H9 (cell line): Measurements from ENCODE around the gene YIPF4. TPM values are rescaled to one million over a fixed set of nuclear protein-coding genes. Genes with fewer than 3 reads are reported as not detected.
"Not testable (repeated sequence)": the region's sequence is repeated elsewhere in the genome, so short reads cannot be mapped to it uniquely, and the experiment has no call there.

ENCODE experiments used
- DNase-seq: peaks from one replicate; pipeline ENCODE4 v3.0.0-alpha.2; 2017
- H2AFZ ChIP-seq: one replicate; pipeline ENCODE4 v1.6.1; 2013; ENCODE audit warnings: mild to moderate bottlenecking, low read length, control low read depth, moderate library complexity
- H2AK5ac ChIP-seq: 2 replicates; pipeline ENCODE4 v1.6.1; 2013; ENCODE audit warnings: low read length, control low read depth, mixed read lengths; ENCODE audit not compliant: insufficient read length
- H2BK120ac ChIP-seq: one replicate; pipeline ENCODE4 v1.6.1; 2013; ENCODE audit warnings: low read depth, mild to moderate bottlenecking, low read length, control low read depth, inconsistent platforms; ENCODE audit not compliant: poor library complexity, severe bottlenecking
- H2BK12ac ChIP-seq: 2 replicates; pipeline ENCODE4 v1.6.1; 2013; ENCODE audit warnings: low read length, control low read depth, mixed read lengths, low read depth; ENCODE audit not compliant: insufficient read length
- H2BK15ac ChIP-seq: 2 replicates; pipeline ENCODE4 v1.6.1; 2013; ENCODE audit warnings: low read depth, low read length, control low read depth
- H2BK20ac ChIP-seq: one replicate; pipeline ENCODE4 v1.6.1; 2013; ENCODE audit warnings: low read depth, mild to moderate bottlenecking, low read length, control low read depth, inconsistent platforms; ENCODE audit not compliant: poor library complexity, severe bottlenecking
- H2BK5ac ChIP-seq: 2 replicates; pipeline ENCODE4 v1.6.1; 2013; ENCODE audit warnings: low read length, control low read depth, mixed read lengths; ENCODE audit not compliant: insufficient read length
- H3K14ac ChIP-seq: 2 replicates; pipeline ENCODE4 v1.6.1; 2013; ENCODE audit warnings: low read length, control low read depth; ENCODE audit not compliant: insufficient read depth
- H3K18ac ChIP-seq: 2 replicates; pipeline ENCODE4 v1.6.1; 2013; ENCODE audit warnings: low read depth, mild to moderate bottlenecking, mixed read lengths, low read length, control low read depth; ENCODE audit not compliant: insufficient read length
- H3K23ac ChIP-seq: 2 replicates; pipeline ENCODE4 v1.6.1; 2013; ENCODE audit warnings: low read length, control low read depth, mixed read lengths, low read depth; ENCODE audit not compliant: insufficient read length
- H3K23me2 ChIP-seq: 2 replicates; pipeline ENCODE4 v1.6.1; 2013; ENCODE audit warnings: low read depth, mild to moderate bottlenecking, mixed read lengths, low read length, control low read depth; ENCODE audit not compliant: insufficient read length, poor library complexity, severe bottlenecking
- H3K27ac ChIP-seq: 2 replicates; pipeline ENCODE4 v1.5.1; 2013; ENCODE audit warnings: low read length, control low read depth, mixed read lengths, low read depth; ENCODE audit not compliant: insufficient read length
- H3K27me3 ChIP-seq: 2 replicates; pipeline ENCODE4 v1.6.1; 2013; ENCODE audit warnings: low read length, control low read depth, inconsistent platforms; ENCODE audit not compliant: insufficient read depth
- H3K4ac ChIP-seq: 2 replicates; pipeline ENCODE4 v1.6.1; 2013; ENCODE audit warnings: low read depth, mild to moderate bottlenecking, control low read depth, inconsistent platforms, low read length, moderate library complexity
- H3K4me1 ChIP-seq: 2 replicates; pipeline ENCODE4 v1.6.1; 2013; ENCODE audit warnings: low read length, control low read depth, inconsistent platforms; ENCODE audit not compliant: insufficient read depth
- H3K4me2 ChIP-seq: 2 replicates; pipeline ENCODE4 v1.6.1; 2013; ENCODE audit warnings: low read length, control low read depth, mixed read lengths; ENCODE audit not compliant: insufficient read length, insufficient read depth
- H3K56ac ChIP-seq: 2 replicates; pipeline ENCODE4 v1.6.1; 2013; ENCODE audit warnings: low read depth, mild to moderate bottlenecking, mixed read lengths, low read length, control low read depth; ENCODE audit not compliant: insufficient read length
- H3K79me1 ChIP-seq: 2 replicates; pipeline ENCODE4 v1.6.1; 2013; ENCODE audit warnings: low read depth, mild to moderate bottlenecking, moderate library complexity, low read length, control low read depth, inconsistent platforms; ENCODE audit not compliant: insufficient read depth, poor library complexity, severe bottlenecking
- H3K79me2 ChIP-seq: 2 replicates; pipeline ENCODE4 v1.6.1; 2013; ENCODE audit warnings: low read length, control low read depth, inconsistent platforms; ENCODE audit not compliant: insufficient read depth
- H3K9ac ChIP-seq: 2 replicates; pipeline ENCODE4 v1.6.1; 2013; ENCODE audit warnings: low read length, control low read depth, mixed read lengths; ENCODE audit not compliant: insufficient read length; ENCODE audit errors: extremely low read depth
- H3K9me3 ChIP-seq: one replicate; pipeline ENCODE4 v1.6.1; 2013; ENCODE audit warnings: low read depth, low read length, inconsistent platforms; ENCODE audit not compliant: control insufficient read depth
- H3T11ph ChIP-seq: one replicate; pipeline ENCODE4 v1.6.1; 2013; ENCODE audit warnings: mild to moderate bottlenecking, low read length, control low read depth, inconsistent platforms
- H4K20me1 ChIP-seq: one replicate; pipeline ENCODE4 v1.6.1; 2013; ENCODE audit not compliant: control insufficient read depth, insufficient read length, insufficient read depth
- H4K5ac ChIP-seq: 2 replicates; pipeline ENCODE4 v1.6.1; 2013; ENCODE audit warnings: low read depth, mild to moderate bottlenecking, mixed read lengths, low read length, control low read depth; ENCODE audit not compliant: insufficient read length
- H4K8ac ChIP-seq: replicated peaks from 2 replicates; pipeline ENCODE4 v1.6.1; 2013; ENCODE audit warnings: low read length, control low read depth, mixed read lengths, low read depth; ENCODE audit not compliant: insufficient read length
- H4K91ac ChIP-seq: 2 replicates; pipeline ENCODE4 v1.6.1; 2013; ENCODE audit warnings: low read depth, mild to moderate bottlenecking, moderate library complexity, mixed read lengths, low read length, control low read depth; ENCODE audit not compliant: insufficient read length
- H3K27ac Mint-ChIP-seq, 3 experiments: 2 replicates in 2 of 3; 3 replicates in 1 of 3; pipeline ENCODE4 v1.8.0; 2020 to 2021; ENCODE audit warnings: mixed read lengths in 3 of 3, mild to moderate bottlenecking in 1 of 3, moderate library complexity in 1 of 3
- H3K27me3 Mint-ChIP-seq: 2 replicates; pipeline ENCODE4 v1.8.0; 2021; ENCODE audit warnings: low read depth, mild to moderate bottlenecking, moderate library complexity, mixed read lengths
- H3K36me3 Mint-ChIP-seq, 3 experiments: 2 replicates in 2 of 3; 3 replicates in 1 of 3; pipeline ENCODE4 v1.8.0; 2020 to 2021; ENCODE audit warnings: low read depth in 3 of 3, mixed read lengths in 3 of 3; ENCODE audit not compliant: insufficient read depth in 1 of 3
- H3K4me1 Mint-ChIP-seq, 2 experiments: 2 replicates each; pipeline ENCODE4 v1.8.0; 2020; ENCODE audit warnings: mixed read lengths in 2 of 2
- H3K4me3 Mint-ChIP-seq, 2 experiments: 2 replicates in 1 of 2; 3 replicates in 1 of 2; pipeline ENCODE4 v1.8.0; 2020 to 2021; ENCODE audit warnings: mild to moderate bottlenecking in 2 of 2, mixed read lengths in 2 of 2, moderate library complexity in 1 of 2
- H3K9me3 Mint-ChIP-seq, 2 experiments: 2 replicates in 1 of 2; 3 replicates in 1 of 2; pipeline ENCODE4 v1.8.0; 2020; ENCODE audit warnings: mild to moderate bottlenecking in 2 of 2, mixed read lengths in 2 of 2, moderate library complexity in 1 of 2
- WGBS: extraction: QIAGEN DNeasy Blood & Tissue Kit; methylation state at CpG from one replicate; pipeline ENCODE4 v1.1.7; 2013; ENCODE audit warnings: missing lambda C conversion rate, low lambda C conversion rate, mixed read lengths; ENCODE audit not compliant: insufficient read length; ENCODE audit errors: extremely low coverage; 5-methylcytosine and 5-hydroxymethylcytosine counted together
- total RNA-seq: library from RNA; stranded (reverse); gene quantifications from 2 replicates; pipeline ENCODE4 v1.2.1, GENCODE V29; 2021

Gene YIPF4
- total RNA-seq, 1 experiment from 2014 or later: 26.2 TPM

DNA sequence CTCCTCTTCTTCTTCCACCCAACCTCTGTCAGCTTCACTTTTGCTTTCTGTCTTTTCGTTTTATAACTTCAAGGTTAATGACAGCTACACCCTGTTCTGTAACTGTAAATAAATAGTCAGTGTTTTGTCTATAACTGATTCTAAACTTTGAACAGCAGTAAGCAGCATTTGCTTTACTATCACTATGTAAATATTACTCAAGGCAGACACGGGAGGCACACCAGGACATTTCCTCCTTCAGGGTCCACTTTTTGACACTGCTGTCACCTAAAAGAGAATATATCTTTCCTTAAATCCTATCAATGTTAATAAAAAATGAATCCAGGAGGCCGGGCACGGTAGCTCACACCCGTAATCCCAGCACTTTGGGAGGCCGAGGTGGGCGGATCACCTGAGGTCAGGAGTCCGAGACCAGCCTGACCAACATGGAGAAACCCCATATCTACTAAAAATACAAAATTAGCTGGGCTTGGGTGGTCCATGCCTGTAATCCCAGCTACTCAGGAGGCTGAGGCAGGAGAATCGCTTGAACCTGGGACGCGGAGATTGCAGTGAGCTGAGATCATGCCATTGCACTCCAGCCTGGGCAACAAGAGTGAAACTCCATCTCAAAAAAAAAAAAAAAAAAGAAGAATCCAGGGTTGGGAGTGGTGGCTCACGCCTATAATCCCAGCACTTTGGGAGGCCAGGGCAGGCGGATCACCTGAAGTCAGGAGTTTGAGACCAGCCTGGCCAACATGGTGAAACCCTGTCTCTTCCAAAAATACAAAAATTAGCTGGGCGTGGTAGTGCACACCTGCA lies 51.7 kb downstream of the YIPF4 start:
- H2BK5ac ChIP-seq, H3K79me2 ChIP-seq, H3K27me3 ChIP-seq, H3K56ac ChIP-seq, H3K9me3 ChIP-seq, H3K36me3 Mint-ChIP-seq, H3K14ac ChIP-seq, H3K23me2 ChIP-seq, H3K4me2 ChIP-seq, H3K4me1 ChIP-seq, H3K27ac Mint-ChIP-seq, H2BK12ac ChIP-seq, H2AK5ac ChIP-seq, H3K27ac ChIP-seq, DNase-seq, H3K4me3 Mint-ChIP-seq, H3K23ac ChIP-seq, H3K79me1 ChIP-seq, H4K8ac ChIP-seq, H2BK15ac ChIP-seq, H4K91ac ChIP-seq, H2BK120ac ChIP-seq, H3T11ph ChIP-seq, H2AFZ ChIP-seq, H3K9me3 Mint-ChIP-seq, H3K9ac ChIP-seq, H3K18ac ChIP-seq, H2BK20ac ChIP-seq, H4K5ac ChIP-seq, H3K4me1 Mint-ChIP-seq, H4K20me1 ChIP-seq, H3K4ac ChIP-seq, H3K27me3 Mint-ChIP-seq: not testable (repeated sequence)
- WGBS: no CpG with 5 or more reads among the region's 14 CpGs
